Measurements from ENCODE around the gene GJB2.
"Not testable (repeated sequence)": the region's sequence is repeated elsewhere in the genome, so short reads cannot be mapped to it uniquely, and the experiment has no call there.

Gene GJB2

DNA sequence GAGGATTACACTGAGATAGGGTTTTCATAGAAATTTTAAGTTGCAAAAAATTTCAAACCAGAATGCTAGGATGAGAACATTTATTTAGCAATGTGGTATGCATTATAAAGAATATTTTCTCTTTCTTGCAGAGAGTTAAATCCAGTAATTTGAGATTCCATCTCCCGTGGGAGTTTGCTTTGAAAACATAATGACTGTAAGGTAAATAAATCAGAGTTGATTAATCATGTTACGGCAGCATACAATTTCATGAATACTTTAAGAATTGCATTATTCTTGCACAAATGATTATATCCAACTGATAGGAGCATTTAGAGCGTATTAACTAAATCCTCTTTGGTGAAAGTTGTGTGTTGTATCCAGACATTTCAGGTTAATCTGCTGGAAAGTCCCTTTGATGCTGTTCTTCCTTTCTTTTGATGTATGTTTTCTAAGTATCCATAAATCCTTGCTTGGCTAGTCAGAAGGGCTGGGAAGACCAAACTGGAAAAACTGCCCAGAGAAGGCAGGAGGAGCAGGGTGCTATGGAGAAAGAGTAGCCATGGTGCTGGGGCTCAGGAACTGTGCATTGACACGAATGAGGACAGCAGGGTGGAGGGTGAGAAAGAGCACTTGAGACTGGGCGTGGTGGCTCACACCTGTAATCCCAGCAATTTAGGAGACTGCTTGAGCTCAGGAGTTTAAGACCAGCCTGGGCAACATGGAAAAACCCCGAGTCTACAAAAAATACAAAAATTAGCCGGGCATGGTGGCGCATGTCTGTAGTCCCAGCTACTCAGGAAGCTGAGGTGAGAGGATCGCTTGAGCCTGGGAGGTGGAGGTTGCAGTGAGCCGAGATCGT lies 27.1 kb downstream of the GJB2 start:
- DNase-seq (ENCODE audit: low spot score) = no peak

DNA sequence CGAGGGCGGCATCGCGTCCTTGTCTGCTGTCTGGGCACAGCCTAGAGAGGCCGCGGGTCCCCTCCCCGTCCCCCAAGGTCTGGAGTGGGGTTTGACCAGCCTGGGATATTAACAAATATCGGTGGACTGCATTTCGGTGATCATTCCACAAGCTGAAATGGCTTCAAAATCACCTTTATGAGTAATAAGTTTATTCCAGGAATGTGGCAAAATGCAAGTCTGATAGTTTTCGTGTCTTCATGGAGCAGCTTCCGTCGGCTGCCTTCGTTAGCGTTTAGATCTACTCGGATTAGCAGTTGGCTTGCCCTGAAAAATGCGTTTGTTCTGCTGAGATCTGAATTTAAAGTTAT lies 30.8 kb downstream of the GJB2 start:
- DNase-seq (ENCODE audit: low spot score) = no peak

GRCh38 chr13:20161275-20161950 lies 31.3 kb downstream of the GJB2 start:
- no peak for DNase-seq (ENCODE audit: low spot score)

GRCh38 chr13:20160306-20161274 lies 32.1 kb downstream of the GJB2 start, which contains the start of gene GJA3:
Gene GJA3, minus strand, starts transcription at chr13:20161052. Its CDS starts 17,764 bp downstream, at chr13:20143288.
- no peak for DNase-seq (ENCODE audit: low spot score)

DNA sequence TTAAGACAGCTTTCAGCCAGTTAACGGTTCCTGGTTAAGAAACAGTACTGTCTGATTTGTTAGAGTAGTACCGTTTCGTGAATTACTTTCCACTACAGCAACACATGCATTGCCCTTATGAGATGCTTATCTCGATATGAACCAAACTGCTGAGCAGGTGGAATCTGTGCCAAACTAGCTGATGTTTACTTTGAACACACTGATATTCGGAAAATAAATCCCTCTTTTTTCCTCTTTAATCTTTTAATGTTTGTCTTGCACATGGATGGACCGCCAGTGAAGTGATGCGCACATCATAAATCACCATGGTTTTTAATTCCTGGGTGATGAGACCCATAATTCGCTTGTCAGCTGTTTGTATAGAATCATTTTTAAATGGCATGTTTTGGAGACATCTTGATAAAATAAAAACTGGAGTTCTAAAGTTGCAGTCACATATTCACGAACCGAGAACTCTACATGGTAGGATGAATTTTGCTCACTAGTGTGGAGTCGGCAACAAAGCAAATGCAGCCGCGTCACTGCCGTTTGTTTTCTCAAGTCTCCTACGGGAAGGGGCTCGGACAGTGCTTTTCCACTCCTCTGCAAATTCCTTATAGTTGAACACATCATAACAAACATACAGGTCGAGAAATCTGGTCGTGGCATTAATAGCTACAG lies 33.0 kb downstream of the GJB2 start:
- no peak for DNase-seq (ENCODE audit: low spot score)

- DNase-seq (ENCODE audit: low spot score) = no peak
Measured at GRCh38 chr13:20157151-20157796, 35.5 kb downstream of the GJB2 start.

GRCh38 chr13:20156702-20157101 lies 36.0 kb downstream of the GJB2 start:
- no peak for DNase-seq (ENCODE audit: low spot score)

GRCh38 chr13:20153290-20153689 lies 39.4 kb downstream of the GJB2 start:
- not testable (repeated sequence) for DNase-seq (ENCODE audit: low spot score)

DNA sequence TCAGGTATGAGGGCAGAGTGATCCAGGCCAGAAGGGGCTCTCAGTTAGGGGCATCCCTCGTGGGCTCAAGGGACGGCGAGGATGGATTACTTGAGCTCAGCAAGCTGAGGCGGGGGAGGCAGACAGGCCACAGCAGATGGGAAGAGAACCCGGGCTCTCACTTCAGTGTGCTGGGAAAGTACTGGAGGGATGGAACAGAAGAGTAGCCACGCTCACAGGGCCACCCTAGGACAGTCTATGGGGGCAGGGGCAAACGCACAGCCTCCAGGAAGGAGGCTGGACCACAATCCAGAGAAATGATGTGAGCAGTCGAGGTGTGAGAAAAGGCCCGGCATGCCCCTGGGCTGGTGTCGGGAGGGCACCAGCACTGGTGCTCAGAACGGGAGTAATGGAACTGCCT lies 41.1 kb downstream of the GJB2 start:
- no peak for DNase-seq (ENCODE audit: low spot score)

GRCh38 chr13:20151016-20151415 lies 41.7 kb downstream of the GJB2 start:
- DNase-seq (ENCODE audit: low spot score) = no peak

- no peak for DNase-seq (ENCODE audit: low spot score)
Measured at GRCh38 chr13:20150561-20150960, 42.2 kb downstream of the GJB2 start.

GRCh38 chr13:20149762-20150161 lies 43.0 kb downstream of the GJB2 start:
- DNase-seq (ENCODE audit: low spot score) = no peak

DNA sequence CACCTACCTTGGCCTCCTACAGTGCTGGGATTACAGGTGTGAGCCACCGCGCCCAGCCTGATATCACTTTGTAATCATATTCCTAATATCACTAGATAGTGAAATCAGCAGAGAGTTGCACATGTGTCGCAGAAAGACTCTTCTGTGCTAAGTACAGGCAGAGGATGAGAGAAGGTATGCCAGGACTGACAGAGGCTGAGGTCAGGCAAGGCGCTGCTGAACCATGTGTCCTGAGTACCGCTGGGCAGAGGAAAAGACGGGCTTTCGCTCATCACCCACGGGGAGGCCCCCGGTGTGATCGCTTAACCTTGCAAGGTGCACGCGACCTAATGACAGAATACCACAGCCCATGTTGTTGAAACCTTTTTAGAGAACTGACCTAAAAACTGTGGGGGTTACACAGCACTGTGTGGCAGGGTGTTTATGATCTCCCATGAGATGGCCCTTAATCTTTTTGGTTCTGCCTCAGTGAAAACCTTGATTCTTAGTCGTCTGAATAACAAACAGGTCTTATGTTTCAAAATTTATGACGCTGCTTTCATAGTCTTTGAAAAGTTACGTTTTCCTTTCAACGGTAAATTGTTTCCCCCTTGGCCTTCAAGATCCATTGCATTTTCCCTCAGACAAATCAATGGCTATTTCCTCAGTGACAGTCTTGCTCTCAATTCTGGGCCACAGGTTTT lies 44.1 kb downstream of the GJB2 start:
- DNase-seq (ENCODE audit: low spot score) = no peak

- no peak for DNase-seq (ENCODE audit: low spot score)
Measured at GRCh38 chr13:20146381-20146780, 46.4 kb downstream of the GJB2 start.

GRCh38 chr13:20145521-20145920 lies 47.2 kb downstream of the GJB2 start:
- DNase-seq (ENCODE audit: low spot score) = no peak

DNA sequence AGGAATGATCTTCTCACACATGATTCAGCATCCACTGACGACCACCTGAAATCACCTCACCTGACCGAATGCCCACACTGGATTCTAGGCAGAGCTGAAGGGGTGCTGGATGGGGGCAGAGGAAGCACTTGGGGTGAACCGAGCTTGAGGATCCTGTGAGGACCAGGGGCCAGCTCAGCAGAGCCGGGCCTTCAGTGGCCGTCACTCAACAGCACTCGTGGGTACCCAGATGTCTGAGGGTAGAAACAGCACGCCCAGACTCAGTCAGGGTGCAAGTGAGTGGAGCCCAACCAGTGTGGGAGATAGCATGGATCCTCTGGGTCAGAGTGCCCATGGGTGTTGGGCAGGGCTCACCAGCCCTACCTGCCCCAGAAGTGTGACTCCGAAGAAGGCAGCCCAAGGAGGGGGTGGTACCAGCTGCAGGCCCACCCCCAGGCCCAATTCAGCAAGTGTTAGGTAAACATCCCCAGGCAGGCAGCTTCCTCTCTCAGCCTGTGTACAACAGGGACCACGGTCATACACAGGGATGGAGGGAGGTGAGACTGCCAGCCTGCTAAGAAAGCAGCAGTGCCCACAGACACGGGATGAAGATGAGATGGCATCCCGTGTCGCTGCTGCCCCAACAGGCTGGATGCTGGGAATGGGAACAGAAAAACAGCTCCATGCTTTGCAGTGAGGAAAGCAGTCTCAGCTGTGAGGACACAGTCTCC lies 48.4 kb downstream of the GJB2 start:
- no peak for DNase-seq (ENCODE audit: low spot score)

- DNase-seq (ENCODE audit: low spot score) = no peak
Measured at GRCh38 chr13:20142927-20143480, 49.7 kb downstream of the GJB2 start.

GRCh38 chr13:20142023-20142926 lies 50.5 kb downstream of the GJB2 start:
- no peak for DNase-seq (ENCODE audit: low spot score)

All from globus pallidus (tissue), 1 donor.